Germinal center (tissue), 1 donor: Measurements from ENCODE around the gene MRPL49.
A peak's percentile ranks its signal among the peaks of the same experiment; 100 is the strongest.

Source experiments
- DNase-seq: peaks from one replicate; pipeline ENCODE4 v3.0.0; 2012; ENCODE audit warnings: mixed read lengths, low spot score

Gene MRPL49

GRCh38 chr11:65121865-65122696, at the start of gene MRPL49, which contains the start of gene FAU:
TSS of gene MRPL49 (plus strand) at chr11:65122321. CDS start at chr11:65122347, 26 bp downstream.
TSS of gene FAU (minus strand) at chr11:65122134. CDS start at chr11:65121813, 321 bp downstream.
- DNase-seq: peak; percentile 94

GRCh38 chr11:65072631-65072966, 49.5 kb upstream of the MRPL49 start:
- DNase-seq: no peak

- DNase-seq: no peak
Measured at GRCh38 chr11:65077451-65077850, 44.7 kb upstream of the MRPL49 start.

GRCh38 chr11:65078151-65078550, 44.0 kb upstream of the MRPL49 start:
- peak; percentile 73 for DNase-seq

DNA sequence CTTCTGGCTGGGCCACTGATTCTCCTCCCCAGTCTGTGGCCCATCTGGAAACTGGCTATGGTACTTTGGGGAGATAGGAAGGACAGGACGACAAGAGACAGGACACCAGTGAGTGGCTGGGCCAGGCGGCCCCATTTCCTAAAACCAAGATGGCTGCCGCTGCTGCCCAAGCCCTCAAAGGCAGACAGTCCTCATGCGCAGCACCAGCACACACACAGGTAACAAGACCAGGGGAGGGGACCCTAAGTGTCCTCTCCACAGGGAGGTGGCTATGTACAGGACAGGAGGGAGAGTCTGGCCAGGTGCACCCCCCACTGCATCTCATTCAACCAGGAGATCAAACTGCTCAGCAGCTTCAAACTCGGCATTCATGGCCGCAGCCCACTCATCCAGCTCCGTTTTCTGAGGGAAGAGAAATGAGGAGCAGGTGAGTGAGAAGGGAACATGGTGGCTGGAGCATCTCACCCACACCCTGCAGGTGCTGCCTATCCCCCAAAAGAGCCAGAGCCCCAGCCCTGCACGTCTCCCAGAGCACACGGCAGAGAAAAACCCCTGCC, 43.3 kb upstream of the MRPL49 start:
- DNase-seq: no peak

- no peak for DNase-seq
Measured at GRCh38 chr11:65083134-65083833, 38.8 kb upstream of the MRPL49 start.

DNA sequence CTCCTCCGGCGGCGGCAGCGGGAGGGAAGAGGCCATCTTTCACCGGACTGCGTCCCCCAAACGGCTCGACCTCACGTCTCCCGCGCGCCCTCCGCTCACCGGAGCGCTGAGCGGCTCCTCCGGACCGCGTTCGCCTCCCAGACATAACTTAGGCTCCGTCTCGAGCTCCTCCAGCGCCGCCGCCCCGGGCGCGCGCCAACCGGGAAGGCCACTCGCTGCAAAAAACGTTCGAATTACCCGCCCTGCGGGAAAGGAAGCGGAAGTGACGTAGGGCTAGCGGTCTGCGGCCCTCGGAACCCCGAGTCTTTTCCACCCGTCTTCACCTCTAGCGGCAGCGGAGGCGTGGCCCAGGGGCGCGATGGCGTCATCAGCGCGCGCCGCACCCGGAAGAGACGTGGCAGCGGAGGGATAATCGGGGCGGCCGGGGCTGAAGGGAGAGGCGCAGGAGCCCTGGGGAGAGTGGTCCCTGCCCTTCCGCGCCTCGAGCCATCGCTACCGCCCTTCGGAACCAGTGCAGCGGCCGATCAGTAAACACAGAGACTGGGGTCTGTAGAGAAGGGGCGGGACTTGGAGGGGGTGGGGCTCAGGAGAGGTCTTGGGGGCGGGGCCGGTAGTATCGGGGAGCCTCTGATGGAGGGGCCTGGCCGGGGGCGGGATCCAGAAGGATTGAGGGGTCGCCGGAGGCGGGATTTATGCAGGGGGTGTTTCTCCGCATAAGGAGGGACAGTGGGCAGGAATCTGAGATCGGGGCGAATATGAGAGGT, 38.1 kb upstream of the MRPL49 start, which contains the start of the genes CDCA5 and ZFPL1:
Gene CDCA5 (minus strand): TSS at position 207 of the 764 bp plus-strand sequence. CDS start 62 bp downstream, at position 145.
Gene ZFPL1 (plus strand): TSS at position 389 of the 764 bp plus-strand sequence. CDS start 477 bp downstream, outside the sequence.
- peak; percentile 98 for DNase-seq

DNA sequence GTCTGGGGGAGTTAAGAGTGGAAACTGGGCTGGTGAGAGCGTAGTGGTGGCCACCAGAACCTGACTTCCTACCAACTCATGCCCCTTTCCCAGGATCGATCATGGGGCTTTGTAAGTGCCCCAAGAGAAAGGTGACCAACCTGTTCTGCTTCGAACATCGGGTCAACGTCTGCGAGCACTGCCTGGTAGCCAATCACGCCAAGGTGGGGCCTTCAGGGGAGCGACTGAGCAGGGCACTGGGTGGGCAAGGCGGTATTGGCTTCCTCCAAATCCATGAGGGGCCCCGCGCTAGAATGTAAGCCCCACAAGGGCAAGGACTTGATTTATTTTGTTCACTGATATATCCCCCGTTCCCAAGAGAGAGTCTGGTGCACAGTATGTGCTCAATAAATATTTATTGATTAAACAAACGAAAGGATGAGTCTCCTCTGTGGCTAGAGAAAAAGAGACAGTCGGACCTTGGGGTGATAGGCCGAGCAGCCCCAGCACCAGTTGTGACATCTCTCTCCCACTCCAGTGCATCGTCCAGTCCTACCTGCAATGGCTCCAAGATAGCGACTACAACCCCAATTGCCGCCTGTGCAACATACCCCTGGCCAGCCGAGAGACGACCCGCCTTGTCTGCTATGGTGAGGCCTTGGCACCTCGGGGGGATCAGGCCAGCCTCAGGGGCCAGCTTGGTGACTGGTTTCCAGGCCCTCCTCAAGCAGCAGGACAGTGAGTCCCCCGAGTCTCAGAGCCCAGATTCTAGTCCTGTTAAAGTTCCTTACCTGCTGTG, 37.3 kb upstream of the MRPL49 start:
- DNase-seq: no peak

DNA sequence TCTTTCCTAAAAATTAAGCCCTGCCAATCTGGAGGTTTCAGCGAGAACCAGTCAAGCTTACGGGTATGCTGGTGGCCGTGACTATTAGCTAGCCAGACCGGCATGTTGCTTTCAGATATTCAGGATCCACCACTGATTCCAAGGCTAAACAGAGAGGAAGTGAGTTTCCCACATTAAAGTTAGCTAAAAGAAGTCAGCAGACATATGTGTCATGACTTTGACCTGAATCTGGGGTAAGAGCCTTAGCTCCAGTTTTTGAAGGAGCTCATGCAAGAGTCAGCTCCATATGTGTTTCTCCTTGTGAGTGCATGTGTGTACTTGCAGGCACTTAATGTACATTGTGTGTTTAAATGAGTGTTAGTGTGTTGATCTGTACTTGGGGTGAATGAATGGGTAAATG, 36.7 kb upstream of the MRPL49 start:
- DNase-seq: no peak

DNA sequence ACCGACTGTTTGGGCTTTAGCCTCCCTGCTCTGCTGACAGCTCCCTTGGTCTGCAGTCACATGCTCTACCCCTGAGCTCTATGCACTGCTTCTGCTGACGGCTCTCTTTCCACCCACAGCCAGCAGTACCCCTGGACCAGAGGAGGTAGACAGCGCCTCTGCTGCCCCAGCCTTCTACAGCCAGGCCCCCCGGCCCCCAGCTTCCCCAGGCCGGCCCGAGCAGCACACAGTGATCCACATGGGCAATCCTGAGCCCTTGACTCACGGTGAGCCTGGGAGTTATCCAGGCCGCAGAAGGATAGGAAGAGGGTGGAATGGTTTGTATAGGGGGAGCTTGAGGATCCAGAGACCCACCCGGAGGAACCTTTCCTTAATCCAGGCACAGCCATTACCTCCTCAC, 35.3 kb upstream of the MRPL49 start:
- no peak for DNase-seq

- DNase-seq: no peak
Measured at GRCh38 chr11:65087216-65087615, 34.9 kb upstream of the MRPL49 start.

GRCh38 chr11:65087827-65088226, 34.3 kb upstream of the MRPL49 start:
- no peak for DNase-seq

DNA sequence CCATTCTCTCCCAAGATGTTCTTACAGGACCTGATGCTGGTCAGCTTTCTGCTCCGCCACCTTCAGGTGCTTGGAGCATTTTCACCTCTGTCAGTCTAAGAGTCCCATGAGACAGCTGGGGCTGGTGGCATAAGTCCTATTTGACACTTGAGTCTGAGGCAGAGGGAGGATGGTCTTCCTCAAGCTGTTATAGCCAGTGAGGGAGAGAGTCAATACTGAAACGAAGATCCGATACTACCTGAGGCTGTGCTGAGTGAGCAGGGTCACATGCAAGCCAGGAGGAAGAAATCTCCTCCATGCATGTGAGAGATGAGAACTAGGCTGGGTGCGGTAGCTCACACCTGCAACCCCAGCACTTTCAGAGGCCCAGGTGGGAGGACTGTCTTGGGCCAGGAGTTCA, 32.5 kb upstream of the MRPL49 start:
- no peak for DNase-seq

- DNase-seq: no peak
Measured at GRCh38 chr11:65090628-65091027, 31.5 kb upstream of the MRPL49 start.

GRCh38 chr11:65095427-65095826, 26.7 kb upstream of the MRPL49 start:
- DNase-seq: no peak

GRCh38 chr11:65095974-65096806, 25.9 kb upstream of the MRPL49 start, which contains the start of gene VPS51:
TSS of gene VPS51 (plus strand) at chr11:65096214. CDS start at chr11:65096251, 37 bp downstream.
- peak; percentile 91 for DNase-seq

DNA sequence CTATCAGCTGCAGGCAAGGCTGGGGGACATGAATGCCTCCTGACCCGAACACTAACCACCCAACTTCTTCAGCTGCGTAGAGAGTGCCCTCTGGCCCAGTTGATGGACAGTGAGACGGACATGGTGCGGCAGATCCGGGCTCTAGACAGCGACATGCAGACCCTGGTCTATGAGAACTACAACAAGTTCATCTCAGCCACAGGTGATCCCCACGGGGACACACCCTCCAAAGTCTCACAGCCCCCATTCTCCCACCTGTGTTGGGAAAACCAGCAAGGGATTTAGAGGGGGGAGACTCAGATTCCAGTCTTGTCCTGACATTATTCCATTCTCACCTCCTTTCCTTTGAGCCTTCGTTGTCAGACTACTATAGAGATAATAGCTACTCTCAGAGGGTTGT, 25.2 kb upstream of the MRPL49 start:
- no peak for DNase-seq

DNA sequence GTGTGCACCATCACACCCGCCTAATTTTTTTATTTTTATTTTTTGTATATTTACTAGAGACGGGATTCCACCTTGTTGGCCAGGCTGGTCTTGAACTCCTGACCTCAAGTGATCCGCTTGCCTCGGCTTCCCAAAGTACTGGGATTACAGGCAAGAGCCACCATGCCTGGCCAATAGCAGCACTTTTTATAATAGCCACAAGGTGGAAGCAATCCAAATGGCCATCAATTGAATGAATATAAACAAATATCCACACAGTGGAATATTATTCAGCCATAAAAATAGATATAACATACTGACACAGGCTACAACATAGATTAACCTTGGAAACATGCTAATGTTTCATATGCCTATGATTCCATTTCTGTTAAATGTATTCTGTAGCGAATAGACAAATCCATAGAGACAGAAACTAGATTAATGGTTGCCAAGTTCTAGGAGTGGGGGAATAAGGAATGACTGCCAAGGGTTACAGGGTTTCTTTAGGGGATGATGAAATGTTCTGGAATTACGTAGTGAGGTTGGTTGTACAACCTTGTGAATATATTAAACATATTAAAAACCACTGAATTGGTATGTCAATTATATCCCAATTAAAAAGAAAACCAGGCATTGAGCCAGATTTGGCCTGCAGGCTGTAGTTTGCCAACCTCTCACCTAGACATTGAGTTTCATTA, 21.3 kb upstream of the MRPL49 start:
- DNase-seq: no peak
